Measurements from ENCODE around the gene LRRC28. TPM values are rescaled to one million over a fixed set of nuclear protein-coding genes. Genes with fewer than 3 reads are reported as not detected.

LRRC28 gene
- total RNA-seq, 1 donor from 2014 or later, result 24.9 TPM

- DNase-seq (ENCODE audit: low spot score in 2 of 2), result no peak
- FAIRE-seq, result no peak
Observed at GRCh38 chr15:99248000-99248715, 3.1 kb upstream of the LRRC28 start.

GRCh38 chr15:99249270-99249841 is 1.9 kb upstream of the LRRC28 start, which contains the start of gene TTC23:
TSS of gene TTC23 (minus strand) at chr15:99249581. CDS start at chr15:99228712, 20,869 bp downstream.
- FAIRE-seq (no peak), DNase-seq (ENCODE audit: low spot score in 2 of 2) (peak; percentile 31 to 39)

GRCh38 chr15:99250001-99250400 is 1.3 kb upstream of the LRRC28 start:
- no peak for DNase-seq (ENCODE audit: low spot score in 2 of 2)
- FAIRE-seq, result no peak

GRCh38 chr15:99250494-99250856 is 806 bp upstream of the LRRC28 start:
- FAIRE-seq (no peak), DNase-seq (ENCODE audit: low spot score in 2 of 2) (no peak)

- no peak for FAIRE-seq
- DNase-seq (ENCODE audit: low spot score in 2 of 2), result no peak
Observed at GRCh38 chr15:99252326-99252725, 1.0 kb downstream of the LRRC28 start.

- FAIRE-seq (no peak), DNase-seq (ENCODE audit: low spot score in 2 of 2) (no peak)
Observed at GRCh38 chr15:99253381-99254090, 2.3 kb downstream of the LRRC28 start.

- FAIRE-seq, result no peak
Observed at GRCh38 chr15:99257107-99257750, 5.9 kb downstream of the LRRC28 start.

GRCh38 chr15:99264125-99264524 is 12.8 kb downstream of the LRRC28 start:
- FAIRE-seq, result no peak

More at GRCh38 chr15:99257107-99257750, 5.9 kb downstream of the LRRC28 start:
- no peak for DNase-seq (ENCODE audit: low spot score in 2 of 2)

GRCh38 chr15:99265541-99266070 is 14.3 kb downstream of the LRRC28 start:
- FAIRE-seq, result no peak

More at GRCh38 chr15:99264125-99264524, 12.8 kb downstream of the LRRC28 start:
- no peak for DNase-seq (ENCODE audit: low spot score in 2 of 2)

GRCh38 chr15:99267957-99268356 is 16.7 kb downstream of the LRRC28 start:
- no peak for DNase-seq (ENCODE audit: low spot score in 2 of 2)
- FAIRE-seq, result no peak

More at GRCh38 chr15:99265541-99266070, 14.3 kb downstream of the LRRC28 start:
- DNase-seq (ENCODE audit: low spot score in 2 of 2), result no peak

- no peak for DNase-seq (ENCODE audit: low spot score in 2 of 2)
- no peak for FAIRE-seq
Observed at GRCh38 chr15:99268431-99268830, 17.1 kb downstream of the LRRC28 start.

- no peak for FAIRE-seq
Observed at GRCh38 chr15:99273801-99274200, 22.5 kb downstream of the LRRC28 start.

GRCh38 chr15:99275061-99275460 is 23.8 kb downstream of the LRRC28 start:
- FAIRE-seq, result no peak
- no peak for DNase-seq (ENCODE audit: low spot score in 2 of 2)

More at GRCh38 chr15:99273801-99274200, 22.5 kb downstream of the LRRC28 start:
- no peak for DNase-seq (ENCODE audit: low spot score in 2 of 2)

- DNase-seq (ENCODE audit: low spot score in 2 of 2), result no peak
- no peak for FAIRE-seq
Observed at GRCh38 chr15:99275525-99276128, 24.3 kb downstream of the LRRC28 start.

- FAIRE-seq (no peak), DNase-seq (ENCODE audit: low spot score in 2 of 2) (no peak)
Observed at GRCh38 chr15:99279290-99279689, 28.0 kb downstream of the LRRC28 start.

- FAIRE-seq (no peak), DNase-seq (ENCODE audit: low spot score in 2 of 2) (no peak)
Observed at GRCh38 chr15:99279827-99280226, 28.5 kb downstream of the LRRC28 start.

GRCh38 chr15:99282121-99282520 is 30.8 kb downstream of the LRRC28 start:
- DNase-seq (ENCODE audit: low spot score in 2 of 2) (no peak), FAIRE-seq (no peak)

- no peak for DNase-seq (ENCODE audit: low spot score in 2 of 2)
- FAIRE-seq, result no peak
Observed at GRCh38 chr15:99282586-99282985, 31.3 kb downstream of the LRRC28 start.

- DNase-seq (ENCODE audit: low spot score in 2 of 2) (no peak), FAIRE-seq (no peak)
Observed at GRCh38 chr15:99283717-99284116, 32.4 kb downstream of the LRRC28 start.

- DNase-seq (ENCODE audit: low spot score in 2 of 2) (no peak), FAIRE-seq (no peak)
Observed at GRCh38 chr15:99291643-99292042, 40.4 kb downstream of the LRRC28 start.
